Kidney tubule cell (primary cell): Measurements from ENCODE around the gene AFDN.
A peak's percentile ranks its signal among the peaks of the same experiment; 100 is the strongest.

Experiments
- DNase-seq: peaks from one replicate; pipeline ENCODE4 v3.0.0-alpha.2; 2018; ENCODE audit warnings: low spot score

Gene AFDN

DNA sequence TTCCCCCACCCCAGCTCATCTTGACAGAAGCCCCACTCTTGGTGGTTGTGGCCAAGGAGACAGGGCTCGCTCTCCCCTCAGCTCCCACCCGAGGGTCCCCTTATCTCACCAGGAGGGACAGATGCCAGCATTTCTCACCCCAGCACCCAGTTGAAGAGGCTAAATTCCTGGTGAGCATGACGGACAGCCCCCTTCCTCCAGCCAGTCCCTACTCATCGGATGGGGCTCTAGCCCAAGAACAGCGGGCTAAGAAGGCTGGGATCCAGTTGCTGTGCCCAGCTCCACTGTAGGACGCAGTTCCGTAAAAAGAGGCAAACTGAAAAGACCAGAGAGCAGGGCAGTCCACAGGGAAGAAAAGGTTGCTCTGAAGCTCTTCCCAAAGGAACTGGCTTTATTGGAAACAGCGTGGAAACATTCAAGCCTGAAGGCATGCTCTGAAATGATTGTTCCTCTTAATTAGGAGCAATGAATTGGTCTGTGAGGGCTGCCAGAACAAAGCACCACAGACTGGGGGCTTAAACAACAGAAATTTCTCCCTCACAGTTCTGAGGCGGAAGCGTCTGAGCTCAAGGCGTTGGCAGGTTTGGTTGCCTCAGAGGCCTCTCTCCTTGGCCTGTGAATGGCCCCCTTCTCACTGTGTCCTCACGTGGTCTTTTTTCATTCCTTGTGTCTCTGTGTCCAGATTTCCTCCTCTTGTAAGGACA, 152.9 kb downstream of the AFDN start:
- no peak for DNase-seq

GRCh38 chr6:167980911-167981580, 154.3 kb downstream of the AFDN start:
- no peak for DNase-seq

DNA sequence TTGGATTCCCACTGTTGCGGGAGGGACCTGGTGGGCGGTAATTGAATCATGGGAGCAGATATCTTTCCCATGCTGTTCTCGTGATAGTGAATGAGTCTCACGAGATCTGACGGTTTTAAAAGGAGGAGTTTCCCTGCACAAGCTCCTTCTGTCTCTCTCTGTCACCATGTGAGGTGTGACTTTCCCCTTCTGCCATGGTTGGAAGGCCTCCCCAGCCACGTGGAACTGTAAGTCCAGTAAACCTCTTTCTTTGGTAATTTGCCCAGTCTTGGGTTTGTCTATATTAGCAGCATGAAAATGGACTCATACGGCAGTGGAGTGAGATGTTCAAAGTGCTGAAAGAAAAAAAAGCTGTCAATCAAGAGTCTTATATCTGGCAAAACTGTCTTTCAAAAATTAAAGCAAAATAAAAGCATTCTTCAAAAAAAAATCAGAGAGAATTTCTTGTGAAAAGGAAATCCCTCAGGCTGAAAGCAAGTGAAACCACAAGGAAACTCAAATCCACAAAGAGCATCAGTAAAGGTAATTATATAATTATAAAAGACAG, 155.3 kb downstream of the AFDN start:
- DNase-seq = peak; percentile 16

GRCh38 chr6:167984144-167984719, 157.5 kb downstream of the AFDN start:
- no peak for DNase-seq

GRCh38 chr6:167984876-167985604, 158.3 kb downstream of the AFDN start:
- peak; percentile 57 for DNase-seq

DNA sequence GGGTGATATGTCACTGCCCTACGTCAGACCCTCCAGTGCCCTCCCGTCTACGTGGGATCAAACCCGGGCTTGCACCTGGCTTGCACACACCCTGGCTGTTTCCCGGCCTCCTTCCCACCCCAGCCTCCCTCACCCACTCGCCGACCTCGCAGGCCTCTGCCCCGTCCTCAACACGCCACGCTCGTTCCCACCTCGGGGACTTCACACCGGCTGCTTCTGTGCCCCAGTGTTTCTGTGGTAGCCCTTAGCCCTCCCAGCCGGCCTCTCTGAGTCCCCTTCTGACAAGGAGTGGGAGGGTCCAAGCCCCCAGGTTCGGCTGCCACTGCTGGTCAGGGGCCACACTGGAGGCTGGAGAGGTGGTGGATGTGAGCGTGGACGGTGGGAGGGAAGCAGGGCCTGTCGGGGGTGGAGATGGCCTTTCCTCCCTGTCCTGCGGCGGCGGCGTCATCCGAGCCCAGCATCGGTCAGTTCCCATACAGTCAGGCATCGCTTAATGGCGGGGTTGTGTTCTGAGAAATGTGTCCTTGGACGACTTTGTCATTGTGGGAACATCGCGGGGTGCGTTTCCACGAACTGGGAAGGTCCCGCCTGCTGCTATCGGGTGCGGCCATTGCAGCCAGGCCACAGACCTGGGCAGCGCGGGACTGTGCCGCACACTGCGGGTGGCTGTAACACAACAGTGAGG, 159.3 kb downstream of the AFDN start:
- DNase-seq = no peak

- no peak for DNase-seq
Measured at GRCh38 chr6:167987396-167988153, 160.9 kb downstream of the AFDN start.

GRCh38 chr6:167988154-167988495, 161.4 kb downstream of the AFDN start:
- DNase-seq = no peak

DNA sequence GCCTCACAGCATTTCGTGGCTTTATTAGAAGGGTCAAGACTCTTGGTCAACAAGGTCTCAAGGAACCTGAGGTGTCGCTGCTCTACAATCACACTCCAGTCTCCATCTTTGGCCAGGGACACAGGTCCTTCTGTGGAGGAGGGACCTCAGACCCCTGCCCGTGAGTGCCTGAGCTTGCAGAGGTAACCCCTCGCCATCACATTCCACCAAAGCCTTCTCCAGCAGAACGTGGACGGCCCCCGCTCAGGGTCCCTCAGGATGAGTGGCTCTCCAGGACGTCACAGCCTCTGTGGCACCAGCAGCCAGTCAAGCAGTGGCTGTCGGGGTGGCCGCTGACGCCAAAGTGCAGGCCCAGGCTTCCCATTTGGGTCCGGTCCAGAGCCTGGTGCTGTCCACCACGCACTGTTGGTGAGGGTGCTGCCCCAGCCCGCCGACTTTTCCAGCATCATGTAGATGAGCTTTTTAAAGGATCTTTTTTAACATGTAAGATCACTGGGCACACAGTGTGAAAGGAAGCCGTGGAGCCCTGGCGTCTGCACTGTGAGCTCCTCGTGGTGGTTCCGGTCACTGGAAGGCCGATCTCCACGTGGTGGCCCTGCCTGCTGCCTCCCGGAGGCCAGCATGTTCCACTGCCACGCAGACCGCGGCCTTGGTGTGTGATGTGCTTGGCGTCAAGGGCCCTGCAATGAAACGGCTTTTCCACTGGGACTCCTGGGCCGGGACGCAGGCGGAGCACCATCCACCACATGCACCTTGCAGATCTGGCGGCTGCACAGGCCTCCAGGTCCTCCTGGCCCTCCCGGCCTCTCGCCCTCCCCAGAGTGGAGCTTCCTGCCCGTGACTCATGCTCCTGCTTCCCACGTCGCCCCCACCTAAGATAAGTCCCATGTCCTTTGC, 162.5 kb downstream of the AFDN start:
- DNase-seq = no peak

DNA sequence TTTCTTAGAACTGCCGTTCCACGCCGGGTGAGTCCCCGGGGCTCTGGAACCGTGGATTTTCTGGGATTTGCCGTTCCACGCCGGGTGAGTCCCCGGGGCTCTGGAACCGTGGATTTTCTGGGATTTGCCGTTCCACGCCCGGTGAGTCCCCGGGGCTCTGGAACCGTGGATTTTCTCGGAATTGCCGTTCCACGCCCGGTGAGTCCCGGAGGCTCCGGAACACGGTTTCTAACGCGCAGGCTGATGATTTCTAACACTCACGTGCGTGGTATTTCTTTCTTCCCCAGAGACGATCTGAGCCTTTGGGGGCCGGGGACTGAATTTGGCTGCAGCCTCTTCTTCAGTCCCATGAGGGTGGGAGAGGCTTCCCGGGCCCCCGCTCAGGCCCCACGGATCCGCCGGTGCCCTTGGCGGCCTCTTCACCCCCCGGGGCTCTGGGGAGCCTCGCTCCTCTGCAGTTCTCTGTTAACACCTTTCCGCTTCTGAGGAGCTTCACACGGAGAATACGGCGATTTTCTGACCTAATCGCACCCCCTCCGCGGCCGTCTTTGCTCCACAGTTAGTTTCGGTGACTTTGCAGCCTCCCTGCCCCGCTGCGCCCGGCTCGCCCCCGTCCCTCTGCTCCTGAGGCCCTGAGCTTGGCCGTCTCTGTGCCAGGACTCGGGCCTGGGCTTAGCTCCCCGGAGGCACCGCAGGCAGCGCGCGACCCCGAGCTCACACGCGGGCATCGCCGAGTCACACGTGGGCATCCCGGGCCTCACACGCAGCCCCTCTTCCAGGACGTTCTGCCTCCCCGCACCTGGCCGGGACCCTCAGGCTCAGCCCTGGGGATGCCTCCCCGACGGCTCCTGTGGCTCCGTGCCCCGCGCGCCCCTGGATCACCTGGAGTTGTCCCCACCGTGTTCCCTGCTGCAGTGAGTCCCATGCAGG, 163.6 kb downstream of the AFDN start:
- no peak for DNase-seq

DNA sequence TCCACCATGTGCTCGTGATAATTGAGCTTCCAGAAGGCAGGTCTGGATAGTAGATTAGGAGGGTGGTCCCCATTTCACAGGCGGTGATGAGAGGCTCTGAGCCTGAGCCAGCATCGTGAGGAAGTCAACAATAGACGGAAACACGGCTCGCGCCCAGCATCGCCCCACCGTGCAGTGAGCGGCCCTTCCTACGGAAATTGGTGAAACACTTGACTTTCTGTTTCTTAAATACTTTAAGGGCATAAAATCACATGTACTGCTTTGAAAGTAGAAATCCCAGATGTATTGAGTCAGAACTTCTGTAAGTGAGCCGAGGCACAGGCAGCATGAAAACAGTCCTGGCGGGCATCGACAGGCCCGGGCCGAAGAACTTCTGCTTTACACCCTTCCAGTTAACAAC, 166.5 kb downstream of the AFDN start:
- DNase-seq = no peak

GRCh38 chr6:167993831-167994230, 167.1 kb downstream of the AFDN start:
- DNase-seq = no peak

- DNase-seq = no peak
Measured at GRCh38 chr6:167995302-167995701, 168.6 kb downstream of the AFDN start.

DNA sequence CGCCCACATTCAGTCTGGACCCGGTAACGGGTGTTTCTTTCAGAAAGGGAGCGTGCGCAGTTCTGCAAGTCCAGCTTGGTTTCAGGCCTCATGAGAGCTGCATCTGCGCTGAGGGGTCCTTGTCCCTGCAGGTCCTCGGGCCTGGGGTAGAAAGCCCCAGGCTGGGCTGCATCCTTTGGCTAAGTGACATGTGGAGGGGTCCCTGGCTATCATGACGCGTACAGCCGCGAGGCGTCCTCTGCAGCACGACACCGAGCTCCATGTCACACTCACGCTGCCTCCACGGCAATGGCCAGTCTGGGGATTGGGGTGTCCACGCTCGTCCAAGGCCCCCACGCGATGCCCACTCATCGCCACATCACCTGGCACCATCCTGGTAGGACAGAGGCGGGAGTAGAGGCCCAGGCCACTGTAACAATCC, 169.0 kb downstream of the AFDN start:
- no peak for DNase-seq

- no peak for DNase-seq
Measured at GRCh38 chr6:167996424-167997199, 169.9 kb downstream of the AFDN start.

DNA sequence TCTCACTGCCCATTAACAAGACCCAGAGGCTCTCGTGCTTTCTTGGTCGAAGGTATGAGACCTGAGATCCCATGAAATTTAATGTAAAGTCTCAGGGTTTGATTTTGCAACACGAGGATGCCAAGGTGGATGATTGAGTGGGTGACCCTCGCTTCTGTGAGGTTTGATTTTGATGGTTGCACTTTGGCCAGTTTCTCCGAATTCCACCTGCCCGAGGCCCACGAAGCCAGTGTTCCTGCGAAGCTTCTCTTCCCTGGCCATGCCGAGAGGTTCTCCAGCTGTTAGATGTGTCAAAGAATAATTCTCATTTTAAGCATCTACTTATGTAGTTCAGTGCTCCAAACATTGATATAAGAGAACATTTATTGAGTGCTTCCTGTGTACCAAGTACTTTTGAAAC, 170.9 kb downstream of the AFDN start, which contains the start of gene KIF25:
Gene KIF25, plus strand, starts transcription at position 30 of the 400 bp plus-strand sequence. CDS start 31,915 bp downstream, outside the sequence.
- no peak for DNase-seq

DNA sequence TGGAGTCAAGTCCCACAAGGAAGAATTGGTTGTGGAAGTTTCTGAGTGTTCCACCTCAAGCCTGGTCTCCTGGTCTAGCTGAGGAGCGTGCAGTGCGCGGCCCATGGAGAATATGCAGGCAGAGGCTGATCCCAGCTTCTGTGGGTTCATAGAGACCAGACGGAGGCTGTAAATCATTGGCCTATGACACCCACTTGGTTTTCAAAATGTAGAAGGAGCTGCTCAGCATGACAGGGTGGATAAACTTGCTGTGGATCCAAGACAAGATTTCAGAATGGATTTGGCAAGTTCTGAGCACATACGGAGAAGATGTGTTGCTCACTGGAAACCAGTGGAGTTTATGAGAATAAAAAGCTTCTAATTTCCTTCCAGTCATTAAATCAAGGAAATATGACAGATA, 171.5 kb downstream of the AFDN start:
- peak; percentile 54 for DNase-seq
